Renal pelvis (tissue), 12 donors: ENCODE measurements around the gene ENDOV. TPM values are rescaled to one million over a fixed set of nuclear protein-coding genes. Genes with fewer than 3 reads are reported as not detected.
A peak's percentile ranks its signal among the peaks of the same experiment; 100 is the strongest.

Experiments used
- DNase-seq: peaks from one replicate; pipeline ENCODE4 v3.0.0-alpha.2; 2013
- long read RNA-seq, 16 experiments: transcript quantifications; one replicate each; lab custom pipeline, GENCODE V29; 2026
- polyA plus RNA-seq, 3 donors: library from polyadenylated mRNA; unstranded; fragments of 120-200 nt; gene quantifications; one replicate each; pipeline ENCODE4 v1.2.1, GENCODE V29; 2013; ENCODE audit not compliant: insufficient read length in 3 of 3

Gene ENDOV
- 10 to 100 TPM; 31.5 to 48.3 (median 44.4) TPM for polyA plus RNA-seq
- long read RNA-seq, donor 1, partial matches to known transcripts = 0 of 5 reads
- long read RNA-seq, donor 1, other reads (novel, unspliced or antisense) = 0 of 5 reads
- long read RNA-seq, donor 2, partial matches to known transcripts = 0 of 5 reads
- long read RNA-seq, donor 2, other reads (novel, unspliced or antisense) = 0 of 5 reads
- long read RNA-seq, donor 3, partial matches to known transcripts = 0 of 2 reads
- long read RNA-seq, donor 3, other reads (novel, unspliced or antisense) = 0 of 2 reads
- long read RNA-seq, donor 4, partial matches to known transcripts = 10 of 14 reads
- long read RNA-seq, donor 4, other reads (novel, unspliced or antisense) = 0 of 14 reads
- long read RNA-seq, donor 5, partial matches to known transcripts = 0 of 2 reads
- long read RNA-seq, donor 5, other reads (novel, unspliced or antisense) = 0 of 2 reads
- long read RNA-seq, donor 6, partial matches to known transcripts = 14 of 19 reads
- long read RNA-seq, donor 6, other reads (novel, unspliced or antisense) = 0 of 19 reads
- long read RNA-seq, donor 7, partial matches to known transcripts = 0 of 4 reads
- long read RNA-seq, donor 7, other reads (novel, unspliced or antisense) = 0 of 4 reads
- long read RNA-seq, donor 8 = 0 reads
- long read RNA-seq, donor 9, partial matches to known transcripts = 0 of 10 reads
- long read RNA-seq, donor 9, other reads (novel, unspliced or antisense) = 0 of 10 reads
- long read RNA-seq, donor 10, partial matches to known transcripts = 0 of 3 reads
- long read RNA-seq, donor 10, other reads (novel, unspliced or antisense) = 0 of 3 reads
- long read RNA-seq, donor 11, partial matches to known transcripts = 0 of 4 reads
- long read RNA-seq, donor 11, other reads (novel, unspliced or antisense) = 0 of 4 reads
- long read RNA-seq, donor 12, partial matches to known transcripts = 0 of 7 reads
- long read RNA-seq, donor 12, other reads (novel, unspliced or antisense) = 0 of 7 reads
- long read RNA-seq, donor 13, partial matches to known transcripts = 0 of 1 reads
- long read RNA-seq, donor 13, other reads (novel, unspliced or antisense) = 0 of 1 reads
- long read RNA-seq, donor 14 = 0 reads
- long read RNA-seq, donor 15 = 0 reads
- long read RNA-seq, donor 16, partial matches to known transcripts = 0 of 4 reads
- long read RNA-seq, donor 16, other reads (novel, unspliced or antisense) = 0 of 4 reads

DNA sequence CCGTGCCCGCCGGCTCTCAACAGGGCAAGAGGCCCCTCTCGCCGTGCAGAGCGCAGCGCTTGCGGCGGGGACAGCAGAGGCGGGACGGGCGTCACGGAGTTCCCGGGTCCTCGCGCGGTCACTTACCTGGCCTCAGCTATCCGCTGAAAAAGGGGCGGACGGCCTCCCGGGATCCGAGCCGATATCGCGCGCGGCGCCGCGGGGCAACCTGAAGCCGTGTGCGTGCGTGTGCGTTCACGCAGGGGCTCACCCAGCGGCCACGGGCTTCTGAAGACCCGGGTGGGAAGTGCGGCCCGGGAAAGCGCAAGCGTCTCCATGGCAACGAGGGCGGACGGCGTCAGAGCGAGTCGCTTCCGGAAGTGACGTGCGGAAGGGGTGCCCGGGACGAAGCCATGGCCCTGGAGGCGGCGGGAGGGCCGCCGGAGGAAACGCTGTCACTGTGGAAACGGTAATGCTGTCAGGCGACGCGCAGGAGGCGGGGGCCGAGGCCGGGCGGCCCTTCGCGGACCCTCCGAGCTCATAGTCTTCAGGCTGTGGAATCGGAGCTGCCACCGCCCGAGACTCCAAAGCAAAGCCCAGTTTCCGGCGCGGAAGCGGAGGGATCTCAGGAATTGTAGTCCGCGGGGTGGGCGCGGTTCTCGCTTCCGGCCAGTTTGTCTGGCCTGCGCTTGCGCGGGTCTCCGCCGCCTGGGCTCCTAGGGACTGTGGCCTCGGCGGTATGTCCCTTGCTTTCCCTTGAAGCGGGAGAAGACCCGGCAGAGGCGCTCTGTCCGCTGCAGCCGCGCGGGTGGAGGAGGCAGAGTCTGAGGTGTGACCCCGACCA, at the start of gene ENDOV:
Gene ENDOV, plus strand, starts transcription at position 365 of the 823 bp plus-strand sequence. Its CDS starts 28 bp downstream, at position 393.
- peak; percentile 95 for DNase-seq

DNA sequence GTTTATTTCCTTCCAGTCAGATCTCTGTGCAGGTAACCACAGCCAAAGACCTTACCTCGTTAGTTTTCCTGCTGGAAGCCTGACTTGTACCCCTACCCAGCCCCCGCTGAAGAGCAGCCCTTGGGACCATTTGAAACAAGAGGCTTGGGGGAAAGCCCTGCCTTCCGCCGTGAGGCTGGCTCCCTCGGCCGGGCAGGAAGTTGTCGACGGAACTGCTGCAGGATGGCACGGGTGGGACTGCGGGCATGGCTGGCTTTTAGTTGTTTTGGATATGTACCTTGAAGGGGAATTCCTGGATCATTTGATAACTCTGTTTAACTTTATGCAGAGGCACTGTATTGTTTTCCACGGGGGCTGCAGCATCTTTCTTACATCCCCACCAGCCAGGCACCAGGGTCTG, 49.0 kb upstream of the ENDOV start:
- DNase-seq = no peak

DNA sequence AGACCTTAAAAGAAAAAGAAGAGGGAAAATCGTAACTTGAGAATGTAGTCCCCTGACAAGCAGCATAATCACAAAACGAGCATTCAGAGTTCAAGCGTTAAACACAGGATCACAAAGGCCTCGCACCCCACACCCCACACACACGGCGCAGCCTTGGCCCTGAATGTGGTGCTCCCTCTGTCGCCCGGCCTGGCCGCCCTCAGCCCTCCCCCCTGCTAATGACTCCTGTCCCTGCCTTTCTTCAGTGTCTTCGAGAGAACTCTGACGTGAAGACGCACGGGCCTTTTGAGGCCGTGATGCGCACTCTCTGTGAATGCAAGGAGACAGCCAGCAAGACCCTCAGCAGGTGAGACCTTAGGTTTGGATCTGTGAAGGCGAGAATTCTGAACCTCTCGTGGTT, 47.5 kb upstream of the ENDOV start:
- no peak for DNase-seq

DNA sequence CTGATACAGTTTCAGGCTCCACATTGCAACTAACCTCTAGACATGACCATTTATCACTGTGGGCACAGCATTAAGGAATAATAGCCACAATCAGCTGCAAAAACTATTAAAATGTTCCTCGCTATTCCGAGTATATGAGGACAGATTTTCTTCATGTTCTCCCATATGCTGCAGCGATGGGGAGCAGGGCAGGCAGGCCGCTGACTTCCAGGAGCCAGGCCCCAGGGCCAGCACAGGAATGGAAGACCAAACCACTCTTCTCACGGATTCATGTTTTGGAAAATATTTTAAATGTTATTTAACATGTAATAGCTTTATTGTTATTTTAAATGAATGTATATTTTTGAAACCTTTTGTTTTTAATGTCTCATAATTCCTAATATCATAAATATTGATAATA, 43.8 kb upstream of the ENDOV start:
- DNase-seq = no peak

DNA sequence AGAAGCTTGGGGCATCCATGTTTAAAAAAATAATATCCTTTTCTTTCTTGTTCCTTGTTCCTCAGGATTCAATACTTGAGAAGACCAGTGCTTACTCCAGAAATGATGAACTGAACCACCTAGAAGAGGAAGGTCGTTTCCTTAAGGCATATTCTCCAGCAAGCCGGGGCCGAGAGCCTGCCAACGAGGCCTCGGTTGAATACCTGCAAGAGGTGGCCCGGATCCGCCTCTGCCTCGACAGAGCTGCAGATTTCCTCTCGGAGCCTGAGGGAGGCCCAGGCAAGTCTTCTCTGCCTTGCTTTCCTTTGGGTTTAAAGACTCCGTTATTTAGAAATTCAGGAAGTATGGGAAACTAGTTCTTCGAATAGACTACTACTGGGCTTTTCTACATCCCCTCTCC, 42.5 kb upstream of the ENDOV start:
- no peak for DNase-seq

DNA sequence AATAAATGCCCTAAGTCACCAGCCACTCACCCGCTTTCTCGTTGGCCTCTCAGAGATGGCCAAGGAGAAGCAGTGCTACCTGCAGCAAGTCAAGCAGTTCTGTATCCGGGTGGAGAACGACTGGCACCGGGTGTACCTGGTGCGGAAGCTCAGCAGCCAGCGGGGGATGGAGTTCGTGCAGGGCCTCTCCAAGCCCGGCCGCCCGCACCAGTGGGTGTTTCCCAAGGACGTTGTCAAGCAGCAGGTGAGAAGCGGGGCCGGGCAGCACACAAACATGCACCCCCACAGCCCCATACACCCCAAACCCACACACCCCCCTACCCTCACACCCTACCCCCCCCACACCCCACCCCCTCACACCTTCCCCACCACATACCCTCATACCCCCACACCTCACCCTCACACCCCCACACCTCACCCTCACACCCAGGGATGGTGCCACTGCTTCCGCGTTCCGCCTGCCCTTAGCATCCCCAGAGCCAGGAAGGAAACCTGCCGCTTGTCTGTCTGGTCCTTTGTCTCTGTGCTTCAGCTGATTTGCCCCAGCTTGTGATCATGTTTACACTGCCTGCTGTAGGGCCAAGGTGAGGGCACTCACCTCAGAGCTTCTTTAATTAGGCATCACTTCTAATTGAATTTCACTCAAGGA, 41.9 kb upstream of the ENDOV start:
- no peak for DNase-seq

DNA sequence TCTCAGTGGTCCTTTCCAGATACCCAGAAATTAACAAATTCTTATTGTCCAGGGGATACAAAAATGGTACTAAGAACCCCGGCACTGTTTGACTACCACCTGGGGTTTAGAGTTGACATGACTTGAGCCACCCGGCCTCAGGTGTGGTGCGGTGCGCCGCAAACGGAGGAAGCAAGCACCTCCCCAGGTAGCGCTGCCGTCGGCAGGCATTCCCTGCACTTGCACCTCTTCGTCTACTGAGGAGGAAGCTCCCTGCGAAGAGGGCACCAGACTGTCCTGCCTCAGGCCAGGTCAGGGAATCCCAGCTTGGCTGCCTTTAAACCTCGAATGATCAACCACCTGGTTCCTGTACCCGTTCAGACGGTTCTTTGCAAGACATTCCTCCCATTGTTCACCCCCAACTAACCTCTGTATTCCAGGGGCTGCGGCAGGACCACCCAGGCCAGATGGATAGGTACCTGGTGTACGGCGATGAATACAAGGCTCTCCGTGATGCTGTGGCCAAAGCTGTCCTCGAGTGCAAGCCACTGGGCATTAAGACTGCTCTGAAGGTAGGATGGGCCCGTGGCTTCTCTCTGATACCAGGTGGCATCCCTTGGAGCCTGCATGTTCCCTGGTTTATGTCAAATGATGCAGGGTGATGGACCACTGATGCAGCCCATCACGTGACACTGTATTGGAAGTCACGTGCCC, 40.8 kb upstream of the ENDOV start:
- DNase-seq = no peak

DNA sequence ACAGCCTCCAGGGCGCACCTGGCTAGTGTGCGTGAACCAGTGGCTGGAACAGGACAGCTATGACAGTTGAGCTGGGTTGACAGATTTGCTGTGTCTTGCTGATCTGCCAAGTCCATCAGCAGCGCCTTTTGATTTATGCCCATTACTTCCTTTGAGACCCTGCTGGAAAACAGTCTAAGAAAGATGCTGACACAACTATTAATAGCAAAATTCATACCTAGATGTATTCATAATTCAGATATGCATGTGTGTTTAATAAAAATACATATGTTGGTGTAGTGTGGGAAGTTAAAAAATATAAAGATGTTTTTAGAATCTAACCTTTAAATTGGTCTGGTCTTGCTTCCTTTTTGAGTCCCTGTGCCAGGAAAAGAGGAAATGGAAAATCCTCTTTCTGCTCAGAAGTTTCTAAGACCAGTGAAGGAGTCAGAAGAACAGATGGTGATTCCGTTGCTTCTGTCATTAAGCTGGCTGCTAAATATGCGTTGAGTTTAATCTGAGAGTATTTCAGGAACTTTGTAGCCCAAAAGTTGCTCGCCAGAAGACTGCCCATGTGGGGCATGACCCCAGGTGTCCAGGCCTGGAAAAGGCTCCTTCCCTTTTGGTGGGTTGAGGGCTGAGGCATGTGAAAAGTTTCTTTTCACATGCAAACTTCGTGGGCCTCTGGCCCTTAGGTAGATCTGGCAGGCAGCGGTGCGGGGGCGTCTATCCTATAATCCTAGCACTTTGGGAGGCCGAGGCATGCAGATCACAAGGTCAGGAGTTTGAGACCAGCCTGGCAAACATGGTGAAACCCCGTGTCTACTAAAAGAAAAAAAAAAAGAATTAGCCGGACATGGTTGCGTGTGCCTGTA, 40.0 kb upstream of the ENDOV start:
- no peak for DNase-seq

DNA sequence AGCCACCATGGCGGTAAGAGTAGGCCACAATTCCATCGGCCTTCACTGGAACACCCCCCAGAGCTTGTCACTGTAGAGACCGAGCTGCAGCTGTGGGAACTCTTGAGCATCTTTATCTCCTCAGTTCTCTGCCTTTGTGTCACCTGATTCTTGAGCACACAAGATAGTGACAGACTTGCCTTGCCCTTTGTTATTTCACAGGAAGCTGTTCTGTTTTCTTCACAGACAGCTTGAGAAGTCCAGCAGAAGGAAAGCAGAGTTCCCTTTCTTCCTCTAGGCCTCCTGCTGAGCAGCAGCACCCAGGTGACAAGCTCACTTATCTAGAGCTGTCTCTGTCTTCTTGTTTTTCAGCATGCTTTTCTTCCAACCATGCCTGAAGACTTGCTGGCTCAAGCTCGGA, 38.4 kb upstream of the ENDOV start:
- no peak for DNase-seq

DNA sequence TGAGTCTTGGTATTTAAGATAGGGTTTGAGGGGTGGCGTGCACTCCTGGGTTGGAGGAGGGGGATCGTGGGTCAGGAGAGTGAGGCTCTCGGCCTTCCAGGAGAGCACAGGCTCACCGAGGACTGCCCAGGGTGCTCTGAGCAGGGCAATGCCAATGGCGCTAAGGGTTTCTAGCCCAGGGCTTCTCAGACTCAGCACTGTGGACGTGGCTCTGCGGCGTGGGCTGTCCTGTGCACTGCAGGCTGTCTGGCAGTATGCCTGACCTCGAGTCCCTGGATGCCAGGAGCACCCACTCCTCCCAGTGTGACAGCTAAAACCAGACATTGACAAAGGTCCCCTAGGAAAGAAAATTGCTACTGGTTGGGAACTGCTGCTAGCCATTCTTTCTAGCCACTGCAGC, 37.2 kb upstream of the ENDOV start:
- no peak for DNase-seq

DNA sequence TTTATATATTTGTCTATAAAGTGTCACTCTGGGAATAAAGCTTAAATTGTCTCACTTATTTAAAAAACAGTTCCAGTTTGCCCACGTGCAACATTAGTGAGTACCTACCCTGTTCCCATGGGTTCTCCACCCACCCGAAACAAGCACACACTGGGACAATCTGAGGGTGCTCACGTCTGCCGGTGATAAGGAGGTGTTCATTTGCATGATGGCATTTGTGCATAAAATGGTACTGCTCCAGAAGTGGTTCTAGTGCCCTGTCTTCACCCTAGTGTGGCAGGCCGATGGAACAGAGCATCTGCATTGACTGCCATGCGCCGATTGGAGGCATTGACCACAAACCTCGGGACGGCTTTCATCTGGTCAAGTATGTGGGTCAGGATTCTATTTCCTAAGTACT, 35.6 kb upstream of the ENDOV start:
- no peak for DNase-seq

DNA sequence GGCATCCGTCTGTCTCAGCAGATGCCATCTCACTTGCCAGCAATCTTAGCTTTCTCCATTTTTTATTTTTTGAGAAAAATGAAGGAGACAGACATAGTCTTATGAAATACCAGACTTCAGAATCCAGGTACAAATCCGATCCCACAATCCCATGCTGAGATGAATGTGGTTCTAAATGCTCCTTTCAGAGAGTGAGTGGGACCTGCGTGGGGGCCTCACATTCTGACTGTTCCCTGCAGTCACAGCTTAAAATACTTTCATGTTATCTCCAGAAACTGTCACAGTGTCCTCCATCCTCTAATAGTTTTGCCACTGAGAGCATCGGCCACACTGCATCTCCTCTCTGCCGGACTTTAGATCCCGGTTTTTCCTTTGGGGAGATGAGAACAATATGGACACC, 34.9 kb upstream of the ENDOV start:
- no peak for DNase-seq

DNA sequence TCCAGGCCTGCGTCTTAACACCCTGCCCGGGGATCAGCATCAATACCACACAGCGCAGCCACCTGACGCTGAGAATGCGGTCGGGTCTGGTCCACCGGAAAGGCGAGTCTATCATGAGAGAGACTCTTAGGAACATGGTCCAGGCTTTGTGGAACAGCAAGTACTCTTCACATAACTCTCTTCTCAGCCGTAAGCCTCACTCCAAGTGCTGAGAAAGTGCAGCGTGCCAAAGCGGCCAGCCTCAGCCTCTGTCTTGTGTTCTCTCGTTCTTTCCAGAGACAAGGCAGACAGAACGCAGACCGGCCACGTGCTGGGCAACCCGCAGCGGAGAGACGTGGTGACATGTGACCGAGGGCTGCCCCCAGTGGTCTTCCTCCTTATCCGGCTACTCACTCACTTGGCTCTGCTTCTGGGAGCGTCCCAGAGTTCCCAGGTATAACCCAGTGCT, 34.4 kb upstream of the ENDOV start:
- no peak for DNase-seq

DNA sequence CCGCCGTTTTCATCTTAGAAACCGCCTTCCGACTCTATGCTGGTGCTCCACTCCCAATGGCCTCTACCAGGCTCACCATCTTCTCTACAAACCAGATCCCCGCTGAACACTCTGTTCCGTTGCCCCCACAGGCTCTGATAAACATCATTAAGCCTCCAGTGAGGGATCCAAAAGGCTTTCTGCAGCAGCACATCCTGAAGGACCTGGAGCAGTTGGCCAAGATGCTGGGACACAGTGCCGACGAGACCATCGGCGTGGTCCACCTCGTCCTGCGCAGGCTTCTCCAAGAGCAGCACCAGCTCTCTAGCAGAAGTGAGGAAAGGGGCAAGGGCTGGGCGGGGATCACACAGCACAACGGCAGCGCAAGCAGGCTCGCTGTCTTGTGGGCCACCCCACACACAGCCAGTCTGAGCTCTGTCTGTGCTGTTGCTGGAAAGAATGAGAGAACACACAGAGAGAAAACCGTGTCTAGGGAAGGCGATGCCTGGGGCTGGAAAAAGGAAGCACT, 33.5 kb upstream of the ENDOV start:
- no peak for DNase-seq

DNA sequence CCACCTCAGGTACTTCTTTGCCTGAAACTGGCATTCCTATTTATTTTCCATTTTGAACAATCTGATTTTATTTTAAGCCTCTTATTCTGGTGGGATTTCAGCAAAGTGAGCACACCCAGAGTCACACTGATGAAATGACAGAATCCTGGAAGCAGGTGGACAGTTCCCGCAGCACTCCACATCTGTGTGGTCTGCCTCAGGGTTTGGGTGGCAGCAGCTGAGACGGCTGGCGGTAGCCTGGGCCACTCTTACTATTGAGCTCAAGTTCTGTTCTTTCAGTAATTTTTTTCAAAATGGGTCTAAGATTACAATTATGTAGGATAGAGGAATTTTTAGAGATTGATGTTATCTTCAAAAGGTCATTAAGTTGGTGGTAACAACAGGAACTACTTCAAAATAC, 32.5 kb upstream of the ENDOV start:
- DNase-seq = no peak

DNA sequence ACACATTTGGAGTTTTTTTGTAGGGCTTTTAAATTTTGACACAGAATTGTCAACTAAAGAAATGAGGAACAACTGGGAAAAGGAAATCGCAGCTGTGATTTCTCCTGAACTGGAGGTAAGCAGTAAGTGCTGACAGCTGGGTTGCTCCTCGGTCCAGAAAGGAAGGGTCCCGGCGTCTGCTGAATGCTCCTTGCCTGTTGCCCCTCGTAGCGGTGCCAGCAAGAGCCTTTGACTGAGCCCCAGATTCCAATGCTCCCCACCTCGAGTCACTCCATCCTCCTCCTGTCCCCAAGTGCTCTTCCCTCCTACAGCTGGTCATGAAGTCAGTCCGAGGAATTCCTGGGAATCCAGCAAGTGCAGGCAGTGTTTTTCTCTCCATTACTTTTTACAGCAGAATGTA, 32.0 kb upstream of the ENDOV start:
- DNase-seq = no peak

DNA sequence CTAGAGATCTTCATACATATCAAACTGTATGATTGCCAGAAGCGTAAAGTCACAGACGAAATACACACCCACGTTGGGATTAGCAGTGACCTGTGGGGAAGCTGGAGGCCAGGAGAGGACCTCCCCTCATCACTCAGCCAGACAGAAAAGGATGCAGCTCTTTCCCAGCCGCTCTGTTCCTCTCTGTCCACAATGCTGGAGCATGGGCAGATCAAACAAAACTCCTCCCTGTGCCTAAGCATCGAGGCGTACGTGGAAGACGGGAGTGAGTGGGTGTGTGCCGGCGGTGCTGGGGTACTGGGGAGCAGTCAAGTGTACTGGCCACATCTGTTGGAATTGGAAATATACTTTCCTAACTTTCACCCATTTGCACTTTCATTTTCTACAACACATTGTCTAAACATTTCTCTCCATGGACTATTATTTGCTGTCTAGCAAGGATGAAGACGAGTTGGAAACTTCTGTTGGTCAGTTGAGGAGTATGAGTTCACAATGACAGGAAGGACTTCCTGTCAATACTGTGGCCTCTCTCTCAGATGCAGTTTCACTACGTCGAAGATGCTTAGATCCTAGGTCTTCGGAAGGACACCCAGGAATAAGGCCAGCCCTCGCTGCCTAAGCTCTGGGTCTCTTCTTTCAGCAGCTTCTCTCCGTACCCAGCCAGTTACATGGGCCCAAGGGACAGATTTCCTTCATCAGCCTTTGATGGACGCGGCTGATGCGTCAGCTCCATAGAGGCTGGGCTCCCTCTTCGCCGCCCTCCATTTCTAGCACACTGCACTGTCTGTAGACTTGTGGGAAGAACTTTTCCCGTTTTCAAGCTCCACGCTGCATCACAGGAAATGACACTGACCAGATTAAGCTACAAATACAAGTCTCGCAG, 30.6 kb upstream of the ENDOV start:
- DNase-seq = no peak

DNA sequence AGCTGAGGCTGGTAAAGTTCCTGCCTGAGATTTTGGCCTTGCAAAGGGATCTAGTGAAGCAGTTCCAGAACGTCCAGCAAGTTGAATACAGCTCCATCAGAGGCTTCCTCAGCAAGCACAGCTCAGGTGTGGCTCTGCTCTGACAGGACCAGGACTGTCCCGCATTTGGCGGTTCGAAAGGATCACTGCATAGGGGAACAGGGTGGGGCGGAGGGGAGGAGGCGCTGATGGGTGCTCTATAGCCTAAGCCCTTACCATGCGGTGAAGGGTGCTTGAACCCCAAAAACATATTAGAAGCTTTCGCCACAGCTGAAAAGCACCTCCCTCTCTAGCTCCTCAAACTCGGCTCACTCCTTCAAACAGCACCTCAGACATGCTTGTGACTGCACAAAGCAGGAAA, 29.9 kb upstream of the ENDOV start:
- no peak for DNase-seq
